NCI-H2196 (cell line): ENCODE data around the gene SH3RF1.

ENCODE experiments used
- DNase-seq: peaks from one replicate; lab custom pipeline; 2025; ENCODE audit not compliant: unreplicated experiment; lab: John Stamatoyannopoulos, UW

Gene SH3RF1

DNA sequence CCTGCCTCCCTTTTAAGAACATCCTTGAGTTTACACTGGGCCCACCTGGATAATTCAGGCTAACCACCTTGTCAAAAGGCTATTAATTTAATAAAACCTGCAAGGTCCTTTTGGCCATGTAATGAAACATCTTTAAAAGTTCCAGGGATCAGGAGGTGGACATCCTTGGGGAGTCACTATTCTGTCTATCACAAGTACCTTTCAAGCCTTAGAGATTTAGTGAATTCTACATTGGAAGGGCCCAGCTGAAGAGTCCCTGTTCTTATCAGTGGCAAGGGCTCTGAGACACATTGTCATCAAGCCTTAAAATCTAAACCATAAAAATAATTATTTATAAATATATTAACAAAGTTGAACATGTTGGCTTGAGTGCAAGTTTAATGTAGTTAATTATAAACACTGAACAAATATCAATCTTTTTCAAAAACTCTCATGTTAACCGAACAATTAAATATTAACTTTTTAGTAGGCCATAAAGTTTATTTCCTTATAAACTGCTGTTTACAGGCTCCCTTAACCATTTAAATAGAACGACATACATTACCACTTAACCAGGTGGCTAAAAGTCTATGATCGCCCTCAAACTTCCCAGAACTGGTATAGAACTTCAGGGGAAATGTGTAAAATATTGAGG lies 156.3 kb downstream of the SH3RF1 start:
- DNase-seq, result no peak

DNA sequence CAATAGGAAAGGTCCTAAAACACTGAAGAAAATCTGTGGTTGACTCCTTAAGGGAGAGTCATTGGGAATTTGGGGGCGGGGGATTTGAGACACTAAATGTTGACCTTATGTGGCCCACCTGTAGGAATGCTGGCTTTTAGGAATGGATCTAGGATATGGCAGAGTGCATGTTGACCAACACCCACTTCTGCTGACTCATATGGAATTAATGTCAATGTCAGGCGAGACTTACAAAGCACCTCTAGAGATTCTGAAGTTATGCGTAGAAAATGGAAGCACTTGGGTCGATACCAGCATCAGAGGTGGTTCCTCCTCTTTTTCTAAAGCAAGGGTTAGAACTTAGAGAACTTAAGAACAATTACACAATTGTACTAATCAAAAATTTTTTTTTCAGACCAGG lies 160.1 kb downstream of the SH3RF1 start:
- DNase-seq, result no peak

DNA sequence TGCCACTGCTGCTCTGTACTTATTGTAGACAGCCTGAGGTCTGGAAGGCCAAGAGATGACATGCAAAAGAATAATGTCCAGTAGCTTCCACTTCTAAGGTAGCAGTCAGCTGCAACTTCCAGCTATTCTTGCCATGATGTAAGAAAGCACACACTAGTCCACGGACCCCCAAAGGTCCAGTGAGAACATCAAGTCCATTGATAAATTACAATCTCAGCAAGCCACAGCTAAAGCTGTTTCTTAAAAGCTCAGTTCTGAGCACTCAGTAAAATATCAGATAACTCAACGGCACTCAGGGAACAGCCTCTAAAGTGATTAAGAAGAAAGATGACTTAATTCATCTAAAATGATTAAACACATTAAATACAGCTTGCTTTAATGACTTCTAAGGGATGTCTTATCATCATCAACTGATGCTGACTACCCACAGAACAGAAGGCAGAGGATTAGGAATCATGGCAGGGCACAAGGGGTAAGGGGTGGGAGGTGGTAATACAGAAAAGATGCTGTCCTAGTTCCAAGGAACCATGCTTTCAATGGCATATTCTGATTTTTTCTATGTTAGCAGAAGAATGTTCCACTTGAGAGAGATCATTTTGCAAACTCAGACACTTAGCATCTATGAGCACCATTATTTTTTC lies 161.6 kb downstream of the SH3RF1 start:
- no peak for DNase-seq

DNA sequence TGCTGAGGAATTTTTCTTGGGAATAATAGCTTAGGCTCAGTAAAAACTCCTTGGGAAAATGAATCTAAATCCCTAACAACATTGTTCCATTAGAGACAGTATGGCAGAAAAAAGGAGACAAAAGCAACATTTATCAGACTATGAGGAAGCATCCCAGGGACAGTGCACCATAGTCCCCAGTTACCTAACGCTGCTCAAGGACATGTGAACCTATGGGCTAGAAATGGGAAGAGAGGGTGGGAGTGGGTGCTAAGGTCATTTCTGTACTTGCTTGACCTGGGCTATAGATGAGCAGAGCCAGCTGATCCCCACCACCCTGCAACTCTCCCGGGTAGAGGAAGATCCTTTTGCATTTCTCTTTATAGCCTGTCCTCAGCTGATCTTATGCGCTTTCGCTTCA lies 162.5 kb downstream of the SH3RF1 start:
- no peak for DNase-seq

DNA sequence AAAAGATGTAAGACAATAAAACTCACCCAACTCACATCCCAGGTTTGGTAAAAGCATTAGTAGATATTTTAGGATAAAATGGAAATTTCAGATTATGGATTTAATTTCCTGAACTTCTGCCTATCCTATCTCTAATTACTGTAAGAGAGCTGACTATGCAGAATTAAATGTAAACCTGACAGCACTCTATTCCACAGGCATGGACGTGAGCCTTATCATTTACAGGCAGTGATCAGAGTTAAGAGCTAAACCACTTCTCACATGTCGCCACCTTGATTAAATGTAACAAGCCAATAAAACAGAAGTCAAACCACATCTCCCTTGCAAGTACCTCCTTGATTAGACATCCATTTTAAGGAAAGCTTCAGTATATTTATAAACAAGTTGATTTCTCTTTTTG lies 163.2 kb downstream of the SH3RF1 start:
- no peak for DNase-seq

DNA sequence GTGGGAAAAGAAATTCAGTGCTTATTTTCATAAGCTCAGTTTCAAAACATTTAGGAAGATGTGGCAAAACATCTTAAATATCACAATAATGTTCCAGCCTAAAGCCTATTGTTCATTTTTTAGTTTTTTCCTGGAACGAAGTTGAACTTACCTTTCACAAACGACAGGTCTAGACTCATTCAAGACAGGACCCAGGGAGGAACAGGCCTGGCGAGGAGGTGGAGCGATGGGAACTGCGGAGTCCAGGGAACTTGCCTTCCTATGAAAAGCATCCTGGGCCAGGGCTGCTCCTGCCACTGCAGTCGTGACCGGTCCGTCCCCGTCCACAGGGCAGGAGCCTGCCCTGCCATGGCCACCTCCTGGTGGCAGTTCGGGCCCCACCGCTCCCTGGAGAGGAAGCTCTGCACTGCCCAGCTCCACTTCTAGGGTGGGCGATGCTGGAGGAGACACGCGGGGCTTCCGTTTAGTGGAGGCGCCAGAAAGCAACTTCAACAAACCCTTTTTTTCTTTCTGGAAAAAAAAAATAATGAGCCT lies 164.0 kb downstream of the SH3RF1 start:
- no peak for DNase-seq

DNA sequence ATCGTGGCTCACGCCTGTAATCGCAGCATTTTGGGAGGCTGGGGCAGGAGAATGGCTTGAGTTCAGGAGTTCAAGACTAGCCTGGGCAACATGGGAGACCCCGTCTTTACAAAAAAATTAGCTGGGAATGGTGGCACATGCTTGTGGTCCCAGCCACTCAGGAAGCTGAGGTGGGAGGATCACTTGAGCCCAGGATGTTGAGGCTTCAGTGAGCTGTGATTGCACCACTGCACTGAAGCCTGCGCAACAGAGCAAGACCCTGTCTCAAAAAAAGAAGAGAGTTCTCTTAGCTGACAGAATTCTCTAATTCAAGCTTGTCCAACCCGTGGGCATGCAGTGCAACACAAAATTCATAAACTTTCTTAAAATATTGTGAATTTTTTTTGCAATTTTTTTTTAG lies 165.1 kb downstream of the SH3RF1 start:
- DNase-seq, result no peak

DNA sequence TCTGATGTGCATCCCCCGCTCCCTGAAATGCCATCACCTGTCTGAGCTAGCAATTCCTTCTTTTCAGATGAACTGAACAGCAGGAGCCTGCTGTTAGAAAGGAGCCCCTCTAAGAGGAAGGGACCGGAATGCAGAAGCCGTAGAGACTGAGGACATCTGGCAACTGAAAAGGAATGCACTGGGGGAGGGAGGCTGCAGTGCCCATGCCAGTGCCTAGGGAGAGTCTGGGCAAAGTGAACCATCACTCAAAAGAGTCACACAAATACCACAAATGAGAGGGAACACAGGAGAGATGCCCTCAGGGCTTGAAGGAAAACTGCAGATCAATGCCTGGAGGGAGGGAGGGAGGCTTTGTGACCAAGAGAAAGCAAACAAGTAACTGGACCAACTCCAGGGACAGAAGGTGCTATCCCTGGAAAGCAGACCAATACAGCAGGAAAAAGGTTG lies 166.8 kb downstream of the SH3RF1 start:
- no peak for DNase-seq

DNA sequence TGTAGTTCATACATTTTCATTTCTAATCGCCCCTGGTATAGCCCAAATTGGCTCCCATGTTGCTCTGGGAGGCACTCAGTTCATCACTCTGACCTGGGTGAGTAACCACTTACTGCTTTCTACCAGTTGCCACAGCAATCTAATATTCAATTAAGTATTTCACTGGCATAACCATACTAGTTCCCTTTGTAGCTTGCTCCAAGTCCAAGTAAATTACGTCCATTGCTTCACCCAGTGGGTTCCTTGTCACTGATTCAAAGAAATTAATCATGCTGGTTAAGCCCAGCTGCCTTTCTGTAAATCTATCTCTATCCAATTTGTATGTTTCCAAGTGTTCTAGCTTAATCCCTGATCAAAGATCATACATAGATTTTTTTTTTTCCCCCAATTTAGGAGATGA lies 168.7 kb downstream of the SH3RF1 start:
- DNase-seq, result no peak

DNA sequence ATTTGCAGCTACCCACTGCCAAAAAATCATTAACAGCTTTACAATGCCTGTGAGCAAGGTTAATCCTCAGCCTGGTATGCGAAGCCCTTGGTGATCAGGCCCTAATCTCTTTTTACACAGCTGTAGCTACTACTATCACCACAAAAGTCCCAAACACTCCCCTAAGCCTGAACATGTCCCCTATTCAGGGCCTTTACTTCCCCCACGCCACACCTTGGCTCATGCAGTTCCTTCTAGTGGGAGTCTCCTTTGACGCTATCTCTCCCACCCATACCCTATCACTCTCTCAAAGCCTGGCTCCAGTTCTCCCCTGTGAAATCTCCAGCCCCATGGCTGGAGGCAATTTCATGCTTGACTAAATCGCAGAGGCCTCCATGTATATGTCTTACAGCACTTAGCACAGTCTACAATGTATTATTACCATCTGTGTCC lies 170.1 kb downstream of the SH3RF1 start:
- DNase-seq, result no peak

DNA sequence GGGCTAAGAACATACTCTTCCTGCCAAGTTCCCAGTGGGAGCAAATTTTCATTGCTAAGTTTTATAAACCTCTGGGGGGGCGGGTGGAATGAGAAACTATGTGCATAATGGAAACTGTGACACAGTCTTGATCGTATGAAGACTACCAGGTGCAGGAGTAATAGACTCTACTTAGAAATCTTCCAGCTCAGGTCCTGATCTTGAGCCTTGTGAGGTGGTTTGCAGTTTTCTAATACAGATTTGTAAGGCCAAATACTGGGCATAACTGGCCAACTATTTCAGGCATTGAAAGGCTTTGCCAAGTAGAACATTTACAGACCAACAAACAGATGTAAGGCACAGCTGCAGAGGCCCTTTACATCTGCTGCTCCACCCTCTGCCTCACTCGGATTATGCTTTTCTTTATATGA lies 171.0 kb downstream of the SH3RF1 start:
- DNase-seq, result no peak

DNA sequence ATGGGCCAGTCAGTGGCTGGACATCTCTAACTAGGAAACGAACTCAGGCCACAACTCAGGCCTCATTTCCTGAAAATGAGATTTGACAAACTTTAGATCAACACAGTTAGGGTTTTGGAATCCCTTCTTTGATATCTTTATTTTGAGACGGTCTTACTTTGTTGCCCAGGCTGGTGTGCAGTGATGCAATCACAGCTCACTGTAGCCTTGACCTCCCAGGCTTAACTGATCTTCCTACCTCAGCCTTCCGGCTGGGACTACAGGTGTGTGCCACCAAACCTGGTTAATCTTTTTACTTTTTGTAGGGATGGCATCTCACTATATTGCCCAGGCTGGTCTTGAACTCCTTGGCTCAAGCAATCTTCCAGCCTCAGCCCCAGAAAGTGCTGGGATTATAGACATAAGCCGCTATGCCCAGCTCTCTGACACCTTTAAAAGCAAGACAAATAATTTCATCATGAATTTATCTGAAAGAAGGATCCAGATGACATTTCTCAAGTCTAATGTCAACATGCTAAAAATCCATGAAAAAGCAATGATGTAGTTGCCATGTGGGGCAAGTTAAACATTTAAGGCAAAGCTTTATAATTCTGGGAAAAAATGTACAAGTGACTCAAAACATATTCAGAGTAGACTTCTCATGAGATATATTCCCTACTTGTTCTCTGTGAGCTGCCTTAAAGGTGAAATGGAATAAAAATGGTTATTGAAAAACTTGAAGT lies 171.6 kb downstream of the SH3RF1 start:
- no peak for DNase-seq

DNA sequence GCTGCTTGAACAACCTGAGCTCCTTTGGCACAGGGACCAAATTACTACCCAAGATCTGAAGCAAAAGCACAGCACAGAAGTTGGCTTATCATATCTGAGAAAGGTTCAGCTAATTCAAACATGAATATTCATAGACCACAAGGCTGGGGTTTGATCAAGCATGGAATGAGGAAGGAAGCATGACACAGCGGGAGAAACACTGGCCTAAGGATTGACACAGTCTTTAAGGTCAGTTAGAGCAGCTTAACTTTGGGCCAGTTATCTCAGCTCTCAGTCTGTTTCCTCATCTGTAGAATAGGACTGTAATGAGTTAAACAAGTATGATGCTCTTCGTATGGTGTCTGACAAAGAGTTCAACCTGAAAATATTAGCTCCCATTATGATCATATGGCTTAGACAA lies 172.2 kb downstream of the SH3RF1 start:
- no peak for DNase-seq

DNA sequence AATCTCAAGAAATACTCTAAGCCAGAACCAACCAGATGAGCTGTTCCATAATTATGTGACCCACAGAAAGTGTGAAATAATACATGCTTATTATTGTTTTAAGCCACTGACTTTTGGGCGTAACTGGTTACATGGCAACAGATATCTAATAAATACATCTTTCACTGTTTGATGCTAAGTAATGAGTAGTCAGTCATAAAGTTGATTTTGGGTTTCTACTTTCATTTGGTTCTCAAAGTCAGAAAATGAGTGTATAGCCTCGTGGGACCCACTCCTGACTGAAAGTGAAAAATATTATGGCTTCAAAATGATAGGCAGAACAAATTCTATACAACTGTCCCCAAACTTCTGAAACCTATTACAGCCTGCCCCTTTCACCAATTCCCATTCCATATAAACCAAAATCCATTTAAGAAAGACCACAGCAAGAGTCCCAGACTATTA lies 172.7 kb downstream of the SH3RF1 start:
- no peak for DNase-seq

DNA sequence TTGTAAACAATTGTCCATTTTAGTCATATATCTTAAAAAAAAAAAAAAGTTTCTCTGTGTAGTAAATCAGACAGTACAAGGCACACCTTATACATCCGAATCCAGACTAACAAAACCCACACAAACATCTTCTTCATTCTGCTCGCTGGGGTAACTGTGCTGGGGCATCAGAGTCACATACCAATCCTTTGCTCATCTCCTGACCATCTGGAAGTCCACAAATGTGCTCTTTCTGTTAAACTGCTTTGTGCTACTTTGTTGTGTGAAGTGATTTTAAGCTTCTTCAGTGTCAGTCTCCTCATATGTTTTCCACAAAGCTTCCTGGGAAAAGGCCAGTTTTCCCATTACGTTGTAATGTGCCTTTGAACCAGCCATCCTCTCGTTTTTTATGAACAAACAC lies 174.5 kb downstream of the SH3RF1 start:
- DNase-seq, result no peak

DNA sequence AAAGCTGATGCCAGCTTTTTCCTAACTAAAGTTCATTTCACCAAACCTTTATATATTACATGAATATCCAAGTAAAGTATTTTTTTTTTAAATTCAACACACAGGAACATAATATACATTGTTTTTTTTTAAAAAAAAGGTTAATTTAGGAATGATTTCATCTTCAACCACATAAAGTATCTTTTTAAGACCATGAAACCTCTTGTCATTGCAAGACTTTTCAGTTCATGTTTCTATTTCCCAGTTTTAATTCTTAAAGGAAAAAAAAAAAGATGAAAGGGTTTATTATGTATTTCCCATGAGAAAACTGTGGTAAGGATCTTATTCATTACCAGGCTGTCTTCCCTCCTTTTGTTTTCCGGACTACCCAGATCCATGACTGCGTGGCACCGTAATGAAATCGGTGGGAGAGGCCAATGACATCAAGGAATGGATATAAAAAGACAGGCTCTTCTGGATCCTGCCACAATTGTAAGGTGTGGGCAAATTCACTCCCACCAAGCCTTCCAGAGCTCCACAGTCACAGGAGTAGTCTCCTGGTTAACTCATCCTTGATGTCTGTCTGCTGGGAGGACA lies 176.0 kb downstream of the SH3RF1 start:
- DNase-seq, result no peak

DNA sequence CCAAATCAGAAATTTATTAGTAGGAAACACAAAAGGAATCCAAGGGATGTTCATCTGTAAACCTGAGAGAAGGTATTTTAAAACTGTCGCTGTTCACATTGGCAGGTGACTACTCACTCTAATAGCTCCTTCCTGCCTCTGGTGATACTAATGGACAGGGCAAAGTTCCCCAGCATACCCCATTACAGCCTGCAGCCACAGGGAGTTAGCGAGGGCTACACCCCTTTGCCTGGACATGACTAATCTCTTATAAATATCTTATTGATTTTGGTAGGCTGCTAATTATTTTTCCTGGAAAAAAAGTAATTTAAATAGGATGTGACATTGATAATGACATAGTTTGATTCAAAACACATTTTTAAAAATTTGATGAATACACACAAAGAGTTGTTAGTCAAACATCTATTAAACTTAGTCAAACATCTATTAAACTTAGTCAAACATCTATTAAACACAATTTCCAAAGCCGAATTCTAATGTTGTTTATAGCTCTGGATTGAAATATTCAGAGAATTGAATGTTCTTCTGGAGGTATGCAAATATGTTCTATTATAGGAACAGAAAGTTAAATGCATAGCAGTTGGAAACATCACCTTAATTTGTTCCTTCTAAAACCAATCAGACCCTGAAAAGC lies 177.8 kb downstream of the SH3RF1 start:
- no peak for DNase-seq

DNA sequence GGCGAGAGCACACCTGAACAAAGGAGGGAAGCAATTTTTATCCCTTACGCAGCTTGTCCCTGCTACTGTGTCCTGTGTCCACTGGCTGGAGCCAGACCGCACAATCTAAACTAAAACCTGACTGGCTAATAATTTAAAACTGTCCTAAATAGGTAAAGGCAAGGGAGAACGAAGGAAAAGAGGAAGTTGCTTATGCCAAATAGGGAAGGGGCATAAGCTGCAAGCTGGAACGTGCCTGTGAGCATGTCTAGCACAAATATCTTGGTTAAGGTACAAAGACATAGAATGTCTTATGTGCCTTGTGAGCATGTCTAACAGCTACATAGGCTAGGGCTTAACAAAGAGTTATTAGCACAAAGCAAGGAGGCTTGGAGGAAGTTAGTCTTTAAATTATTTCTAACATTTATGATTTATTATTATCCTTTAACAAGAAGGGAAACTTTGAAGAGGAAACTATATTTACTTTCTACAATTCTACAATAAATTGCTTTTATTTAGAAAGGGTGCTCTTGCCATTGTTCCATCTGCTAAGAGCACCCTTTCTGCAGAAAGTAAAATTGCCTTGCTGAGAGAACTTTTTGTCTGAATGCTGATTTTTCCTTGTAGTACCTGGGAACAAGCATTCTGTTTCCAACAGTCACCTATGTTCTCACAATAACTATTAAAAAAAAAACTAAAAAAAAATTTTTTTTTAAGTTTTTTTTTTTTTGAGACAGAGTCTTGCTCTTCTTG lies 180.1 kb downstream of the SH3RF1 start:
- no peak for DNase-seq

DNA sequence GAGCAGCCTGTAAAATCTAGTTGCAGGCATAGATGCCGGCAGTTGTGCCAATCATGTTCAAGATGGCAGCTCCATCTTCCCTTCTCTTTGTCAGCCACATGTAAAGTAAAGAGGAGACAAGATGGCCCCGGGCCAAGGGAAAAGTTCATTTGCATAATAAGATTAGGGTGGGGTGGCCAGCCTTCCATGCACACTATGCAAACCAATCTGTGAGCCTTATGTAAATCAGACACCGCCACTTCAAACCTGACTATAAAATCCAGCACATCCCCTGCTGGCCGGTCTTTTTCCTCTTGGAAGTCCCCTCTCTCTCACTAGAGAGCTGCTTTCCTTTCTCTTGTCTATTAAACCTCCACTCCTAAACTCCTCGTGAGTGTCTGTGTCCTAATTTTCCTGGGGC lies 181.8 kb downstream of the SH3RF1 start:
- no peak for DNase-seq

DNA sequence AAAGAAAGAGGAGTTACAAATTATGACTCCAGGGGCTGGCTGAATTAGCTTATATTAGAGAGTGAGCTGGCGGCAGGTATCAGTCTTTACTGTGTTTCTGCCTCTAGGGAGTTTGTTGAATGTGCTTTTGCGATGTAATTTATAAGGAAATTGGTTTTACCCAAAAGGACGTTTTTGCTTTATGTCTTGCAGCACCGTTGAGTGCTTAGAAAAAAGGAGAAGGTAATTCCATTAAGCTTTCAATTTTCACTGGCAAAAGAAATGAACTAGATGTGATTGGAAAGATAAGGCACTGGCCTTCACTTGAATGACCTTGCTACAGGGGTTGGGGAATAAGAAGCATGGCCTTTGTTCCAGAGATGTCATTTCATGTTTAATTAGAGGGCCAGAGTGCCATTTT lies 185.8 kb downstream of the SH3RF1 start:
- no peak for DNase-seq

DNA sequence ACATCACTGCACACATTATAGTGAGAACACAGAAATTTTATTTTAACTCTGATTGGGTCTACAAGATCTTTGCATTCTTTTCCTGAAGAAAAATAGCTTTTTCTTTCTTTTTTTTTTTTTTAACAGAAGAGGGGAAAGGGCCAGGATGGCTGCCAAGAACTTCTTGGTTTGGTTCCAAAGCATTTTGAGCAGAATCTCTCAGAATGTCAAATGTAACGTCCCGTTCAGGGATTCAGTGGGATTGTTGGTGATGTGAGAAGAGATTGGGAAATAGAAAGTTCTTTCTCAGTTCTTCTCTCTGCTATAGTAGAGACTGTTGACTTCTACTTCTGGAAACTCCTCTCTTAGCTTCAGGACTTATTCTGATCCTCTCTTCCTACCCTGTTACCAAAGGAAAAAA lies 189.8 kb downstream of the SH3RF1 start:
- DNase-seq, result no peak
